K562 (cell line): ENCODE measurements around the gene DDX41. TPM values are rescaled to one million over a fixed set of nuclear protein-coding genes. Genes with fewer than 3 reads are reported as not detected.

Experiments
- BACH1 ChIP-seq: fragments of 200-800 bp; sonication (Bioruptor generic); IDR thresholded peaks from 2 replicates; pipeline ENCODE4 v1.6.1; 2016; ENCODE audit warnings: missing genetic modification characterization, missing compliant biosample characterization
- CHCHD3 ChIP-seq: fragments of 250-450 bp; sonication (Bioruptor Pico); IDR thresholded peaks from 2 replicates; pipeline ENCODE4 v2.1.2; 2022; ENCODE audit warnings: mild to moderate bottlenecking
- FOXP1 ChIP-seq: sonication (generic); formaldehyde crosslinking; IDR thresholded peaks from 2 replicates; pipeline ENCODE4 v1.8.0; 2022; ENCODE audit warnings: mild to moderate bottlenecking, missing genetic modification reagents
- GATA2 ChIP-seq: sonication (generic); formaldehyde crosslinking; IDR thresholded peaks from 2 replicates; pipeline ENCODE4 v1.4.0; 2020; ENCODE audit warnings: mild to moderate bottlenecking, missing genetic modification reagents
- HNRNPUL1 ChIP-seq: fragments of 200-400 bp; formaldehyde crosslinking; IDR thresholded peaks from 2 replicates; pipeline ENCODE4 v1.6.1; 2017; ENCODE audit warnings: low read length
- JUND ChIP-seq, 2 experiments: IDR thresholded peaks; 2 replicates in 1 of 2; 3 replicates in 1 of 2; pipeline ENCODE4 v1.6.1; 2011; ENCODE audit warnings: borderline replicate concordance in 2 of 2, low read depth in 2 of 2, low read length in 2 of 2, improper control_type of control experiment in 1 of 2, missing biosample characterization in 1 of 2, missing genetic modification characterization in 1 of 2, missing genetic modification reagents in 1 of 2
- MTA3 ChIP-seq: fragments of 450-650 bp; formaldehyde crosslinking; IDR thresholded peaks from 2 replicates; pipeline ENCODE4 v1.6.1; 2017; ENCODE audit warnings: mild to moderate bottlenecking, borderline replicate concordance
- NCOA4 ChIP-seq: fragments of 450-650 bp; IDR thresholded peaks from 2 replicates; pipeline ENCODE4 v1.6.1; 2018; ENCODE audit warnings: mild to moderate bottlenecking; ENCODE audit not compliant: partially characterized antibody
- RB1 ChIP-seq: fragments of 450-650 bp; IDR thresholded peaks from 2 replicates; pipeline ENCODE4 v1.6.1; 2017; ENCODE audit warnings: low read depth, mild to moderate bottlenecking
- SETDB1 ChIP-seq: IDR thresholded peaks from one replicate; pipeline ENCODE4 v1.6.1; 2012; ENCODE audit warnings: low read length, control low read depth, inconsistent platforms
- SMAD3 ChIP-seq: fragments of 450-650 bp; formaldehyde crosslinking; conservative IDR thresholded peaks from 2 replicates; pipeline ENCODE4 v1.4.0; 2020; ENCODE audit warnings: mild to moderate bottlenecking
- YY1 ChIP-seq, 3 experiments: IDR thresholded peaks; 2 replicates each; pipeline ENCODE4 v1.6.1; 2011; ENCODE audit warnings: low read length in 2 of 3, mild to moderate bottlenecking in 2 of 3, moderate library complexity in 2 of 3, borderline replicate concordance in 1 of 3, control low read depth in 1 of 3, low read depth in 1 of 3; ENCODE audit not compliant: insufficient read depth in 3 of 3, insufficient replicate concordance in 2 of 3, control insufficient read depth in 1 of 3, insufficient read length in 1 of 3; ENCODE audit errors: extremely low read depth in 1 of 3
- ZFPM2 ChIP-seq: fragments of 250-450 bp; sonication (Bioruptor Pico); IDR thresholded peaks from 2 replicates; pipeline ENCODE4 v1.5.1; 2022; ENCODE audit warnings: mild to moderate bottlenecking
- ZNF561 ChIP-seq: fragments of 450-650 bp; formaldehyde crosslinking; conservative IDR thresholded peaks from 2 replicates; pipeline ENCODE4 v1.4.0; 2020; ENCODE audit warnings: mild to moderate bottlenecking, moderate library complexity
- ZNF707 ChIP-seq: fragments of 250-450 bp; sonication (Bioruptor Pico); conservative IDR thresholded peaks from 2 replicates; pipeline ENCODE4 v1.8.0; 2022; ENCODE audit warnings: inconsistent platforms, mild to moderate bottlenecking, moderate library complexity
- ZNF79 ChIP-seq: fragments of 250-450 bp; sonication (Bioruptor Pico); IDR thresholded peaks from 2 replicates; pipeline ENCODE4 v1.4.0; 2020; ENCODE audit warnings: low read depth, mild to moderate bottlenecking, moderate library complexity
- polyA plus RNA-seq, 8 experiments: library from polyadenylated mRNA; depleted of rRNA in 4 of 8; stranded (reverse) in 5 of 8; unstranded in 3 of 8; fragments of >200 nt; fragmentation: Nextera tagmentation in 2 of 8; fragmentation: Illumina TruSeq in 1 of 8; extraction: Ambion mirVana in 2 of 8; extraction: Trizol in 1 of 8; gene quantifications; 2 replicates each; pipeline versions ENCODE4 v1.2.1 to v1.2.3, GENCODE V29; 2011 to 2014; ENCODE audit warnings: inconsistent platforms in 1 of 8, missing spikeins in 1 of 8
- total RNA-seq, 7 experiments: library from RNA; depleted of rRNA in 6 of 7; stranded (reverse); fragments of >200 nt in 6 of 7; fragmentation: Illumina TruSeq in 2 of 7; extraction: Trizol in 2 of 7; gene quantifications; 2 replicates each; pipeline versions ENCODE4 v1.2.1 to v1.2.3, GENCODE V29; 2011 to 2021; ENCODE audit warnings: low replicate concordance in 1 of 7
- TF ChIP-seq, protein P1 (sequence below): fragments of 450-650 bp; IDR thresholded peaks from 2 replicates; pipeline ENCODE4 v1.6.1; 2016; ENCODE audit warnings: borderline replicate concordance
- TF ChIP-seq, protein P2 (sequence below), 2 experiments: fragments of 450-650 bp; IDR thresholded peaks; 2 replicates each; pipeline ENCODE4 v1.6.1; 2016
- TF ChIP-seq, protein P3 (sequence below): fragments of 450-650 bp; formaldehyde crosslinking; IDR thresholded peaks from 2 replicates; pipeline ENCODE4 v1.4.0; 2020; ENCODE audit warnings: mild to moderate bottlenecking, moderate library complexity
- TF ChIP-seq, protein P4 (sequence below): fragments of 250-450 bp; sonication (Bioruptor Pico); IDR thresholded peaks from 2 replicates; pipeline ENCODE4 v1.6.1; 2021; ENCODE audit warnings: mild to moderate bottlenecking

The DDX41 gene
- total and polyA plus RNA-seq, 9 of the 15 experiments (the other 6 are each of a cell fraction or from before 2014, with no cell fraction given) = 38.2 to 284 (median 116) TPM

DNA sequence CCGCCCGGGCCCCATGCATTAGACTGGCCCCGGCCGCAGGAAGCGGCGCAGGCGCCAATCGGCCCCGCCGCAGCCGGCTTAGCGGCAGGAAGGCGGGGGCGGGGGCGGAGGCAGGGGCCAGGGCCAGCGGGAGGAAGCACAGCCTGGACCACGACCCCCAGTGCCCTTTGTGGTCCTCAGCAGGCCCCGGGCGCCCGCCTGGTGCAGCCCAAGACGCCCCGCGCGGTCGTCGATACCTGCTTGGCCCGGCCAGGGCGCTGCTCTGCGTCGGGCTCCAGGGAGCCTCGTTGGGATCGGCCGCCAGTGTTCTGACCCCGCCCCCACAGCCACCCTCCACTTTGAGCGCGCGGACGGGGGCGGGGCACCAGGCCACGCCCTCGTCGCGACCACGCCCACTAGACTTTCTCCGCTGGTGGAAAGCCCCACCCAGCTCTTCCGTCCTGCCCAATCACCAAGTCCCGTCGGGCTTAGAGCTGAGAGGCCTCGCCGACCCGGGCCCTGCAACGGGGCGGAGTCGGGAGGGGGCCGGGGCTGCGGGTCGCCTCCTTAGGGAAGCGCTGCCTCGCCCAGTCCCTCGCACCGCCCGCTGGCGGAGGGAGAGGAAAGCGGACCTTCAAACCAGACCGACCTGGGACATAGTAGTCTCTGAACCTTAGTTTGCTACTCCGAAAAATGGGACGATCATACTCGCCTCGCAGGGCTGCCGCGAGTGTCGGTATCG is 19.3 kb downstream of the DDX41 start, which contains the start of gene PDLIM7 (continued):
- TF ChIP-seq CHCHD3 (CRISPR knock-in tag) = 0 out of 2 replicates have a peak, but pooled peaks have one; percentile 38
- TF ChIP-seq, protein P1, sequence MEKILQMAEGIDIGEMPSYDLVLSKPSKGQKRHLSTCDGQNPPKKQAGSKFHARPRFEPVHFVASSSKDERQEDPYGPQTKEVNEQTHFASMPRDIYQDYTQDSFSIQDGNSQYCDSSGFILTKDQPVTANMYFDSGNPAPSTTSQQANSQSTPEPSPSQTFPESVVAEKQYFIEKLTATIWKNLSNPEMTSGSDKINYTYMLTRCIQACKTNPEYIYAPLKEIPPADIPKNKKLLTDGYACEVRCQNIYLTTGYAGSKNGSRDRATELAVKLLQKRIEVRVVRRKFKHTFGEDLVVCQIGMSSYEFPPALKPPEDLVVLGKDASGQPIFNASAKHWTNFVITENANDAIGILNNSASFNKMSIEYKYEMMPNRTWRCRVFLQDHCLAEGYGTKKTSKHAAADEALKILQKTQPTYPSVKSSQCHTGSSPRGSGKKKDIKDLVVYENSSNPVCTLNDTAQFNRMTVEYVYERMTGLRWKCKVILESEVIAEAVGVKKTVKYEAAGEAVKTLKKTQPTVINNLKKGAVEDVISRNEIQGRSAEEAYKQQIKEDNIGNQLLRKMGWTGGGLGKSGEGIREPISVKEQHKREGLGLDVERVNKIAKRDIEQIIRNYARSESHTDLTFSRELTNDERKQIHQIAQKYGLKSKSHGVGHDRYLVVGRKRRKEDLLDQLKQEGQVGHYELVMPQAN = peak; percentile 23; the same call in 1 of the 2 replicates
- TF ChIP-seq RB1 = peak; percentile 25
- TF ChIP-seq ZNF79 = no peak
- TF ChIP-seq, protein P2, sequence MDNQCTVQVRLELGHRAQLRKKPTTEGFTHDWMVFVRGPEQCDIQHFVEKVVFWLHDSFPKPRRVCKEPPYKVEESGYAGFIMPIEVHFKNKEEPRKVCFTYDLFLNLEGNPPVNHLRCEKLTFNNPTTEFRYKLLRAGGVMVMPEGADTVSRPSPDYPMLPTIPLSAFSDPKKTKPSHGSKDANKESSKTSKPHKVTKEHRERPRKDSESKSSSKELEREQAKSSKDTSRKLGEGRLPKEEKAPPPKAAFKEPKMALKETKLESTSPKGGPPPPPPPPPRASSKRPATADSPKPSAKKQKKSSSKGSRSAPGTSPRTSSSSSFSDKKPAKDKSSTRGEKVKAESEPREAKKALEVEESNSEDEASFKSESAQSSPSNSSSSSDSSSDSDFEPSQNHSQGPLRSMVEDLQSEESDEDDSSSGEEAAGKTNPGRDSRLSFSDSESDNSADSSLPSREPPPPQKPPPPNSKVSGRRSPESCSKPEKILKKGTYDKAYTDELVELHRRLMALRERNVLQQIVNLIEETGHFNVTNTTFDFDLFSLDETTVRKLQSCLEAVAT (IDR thresholded peaks at IDR 0.05) = peak; percentile 9 to 26; a peak in 1 of 4 replicates
- no peak for TF ChIP-seq GATA2 (CRISPR knock-in tag)
- peak; percentile 24 for TF ChIP-seq SETDB1
- TF ChIP-seq, protein P3, sequence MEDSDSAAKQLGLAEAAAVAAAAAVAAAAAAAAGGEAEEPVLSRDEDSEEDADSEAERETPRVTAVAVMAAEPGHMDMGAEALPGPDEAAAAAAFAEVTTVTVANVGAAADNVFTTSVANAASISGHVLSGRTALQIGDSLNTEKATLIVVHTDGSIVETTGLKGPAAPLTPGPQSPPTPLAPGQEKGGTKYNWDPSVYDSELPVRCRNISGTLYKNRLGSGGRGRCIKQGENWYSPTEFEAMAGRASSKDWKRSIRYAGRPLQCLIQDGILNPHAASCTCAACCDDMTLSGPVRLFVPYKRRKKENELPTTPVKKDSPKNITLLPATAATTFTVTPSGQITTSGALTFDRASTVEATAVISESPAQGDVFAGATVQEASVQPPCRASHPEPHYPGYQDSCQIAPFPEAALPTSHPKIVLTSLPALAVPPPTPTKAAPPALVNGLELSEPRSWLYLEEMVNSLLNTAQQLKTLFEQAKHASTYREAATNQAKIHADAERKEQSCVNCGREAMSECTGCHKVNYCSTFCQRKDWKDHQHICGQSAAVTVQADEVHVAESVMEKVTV (CRISPR knock-in tag) = no peak
- no peak for TF ChIP-seq SMAD3 (CRISPR knock-in tag)
- no peak for TF ChIP-seq ZNF561 (CRISPR knock-in tag)
- 0 out of 2 replicates have a peak, but pooled peaks have one; percentile 77 for TF ChIP-seq FOXP1
- TF ChIP-seq, protein P4, sequence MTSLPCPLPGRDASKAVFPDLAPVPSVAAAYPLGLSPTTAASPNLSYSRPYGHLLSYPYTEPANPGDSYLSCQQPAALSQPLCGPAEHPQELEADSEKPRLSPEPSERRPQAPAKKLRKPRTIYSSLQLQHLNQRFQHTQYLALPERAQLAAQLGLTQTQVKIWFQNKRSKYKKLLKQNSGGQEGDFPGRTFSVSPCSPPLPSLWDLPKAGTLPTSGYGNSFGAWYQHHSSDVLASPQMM = no peak
- TF ChIP-seq YY1 (IDR thresholded peaks at IDR 0.05; ENCODE audit: borderline replicate concordance in 1 of 3, control insufficient read depth in 1 of 3, extremely low read depth in 1 of 3, insufficient read depth in 3 of 3, insufficient read length in 1 of 3, insufficient replicate concordance in 2 of 3, low read depth in 1 of 3, low read length in 2 of 3) = peak in 2 of 3 experiments; percentile 13 to 66
- no peak for TF ChIP-seq ZNF707 (CRISPR knock-in tag)
- no peak for TF ChIP-seq NCOA4
- TF ChIP-seq HNRNPUL1 = no peak
- peak; percentile 89 for TF ChIP-seq MTA3
- peak; percentile 47 for TF ChIP-seq JUND (IDR thresholded peaks at IDR 0.05; ENCODE audit: borderline replicate concordance, low read depth, low read length)
- TF ChIP-seq JUND (tag; IDR thresholded peaks at IDR 0.05; ENCODE audit: borderline replicate concordance, low read depth, low read length) = no peak; the same call in 2 of the 3 replicates
- TF ChIP-seq ZFPM2 (CRISPR knock-in tag) = 0 out of 2 replicates have a peak, but pooled peaks have one; percentile 82
- no peak for TF ChIP-seq BACH1 (tag)
